ENCODE results near the gene CEP68. TPM values are rescaled to one million over a fixed set of nuclear protein-coding genes. Genes with fewer than 3 reads are reported as not detected.
"Not testable (repeated sequence)": the region's sequence is repeated elsewhere in the genome, so short reads cannot be mapped to it uniquely, and the experiment has no call there.

Gene CEP68
- polyA plus RNA-seq, 1 experiment: 11.7 TPM

GRCh38 chr2:65017335-65017734 lies 38.9 kb upstream of the CEP68 start:
- peaks cover 18% of the 10 kb centered on the region for H3K36me3 ChIP-seq (ENCODE audit: control insufficient read depth, insufficient read depth, low read length)
- H3K4me3 ChIP-seq (ENCODE audit: low read depth, low read length): no peak overlapping the region
- TF ChIP-seq CTCF (IDR thresholded peaks at IDR 0.05; ENCODE audit: insufficient read depth, low read depth, low read length): peak; percentile 18; the same call in 1 of the 2 replicates
- no peak for DNase-seq (ENCODE audit: low read depth)
- ChIA-PET POLR2A (no interaction called here), CTCF (interaction anchor here (0.9 kb wide), 1 partner anchor 99 kb away, joined by 3 read pairs; no protein-coding TSS in a partner anchor)
- no peaks in the 10 kb centered on the region for H3K27me3 ChIP-seq (ENCODE audit: control insufficient read depth, insufficient read depth, low read length)

- Histone ChIP-seq H3K36me3 (ENCODE audit: control insufficient read depth, insufficient read depth, low read length) (peaks cover 18% of the 10 kb centered on the region), H3K4me3 (ENCODE audit: low read depth, low read length) (no peak overlapping the region), H3K27me3 (ENCODE audit: control insufficient read depth, insufficient read depth, low read length) (no peaks in the 10 kb centered on the region)
- no peak for TF ChIP-seq CTCF (IDR thresholded peaks at IDR 0.05; ENCODE audit: insufficient read depth, low read depth, low read length)
- no peak for DNase-seq (ENCODE audit: low read depth)
- CTCF ChIA-PET: no interaction called here
- POLR2A ChIA-PET: no interaction called here
Observed at GRCh38 chr2:65018141-65018582, 38.1 kb upstream of the CEP68 start.

GRCh38 chr2:65019010-65019409 lies 37.2 kb upstream of the CEP68 start:
- POLR2A ChIA-PET: no interaction called here
- Histone ChIP-seq H3K36me3 (ENCODE audit: control insufficient read depth, insufficient read depth, low read length) (peaks cover 18% of the 10 kb centered on the region), H3K27me3 (ENCODE audit: control insufficient read depth, insufficient read depth, low read length) (no peaks in the 10 kb centered on the region), H3K4me3 (ENCODE audit: low read depth, low read length) (no peak overlapping the region)
- DNase-seq (ENCODE audit: low read depth): no peak
- CTCF ChIA-PET: no interaction called here
- TF ChIP-seq CTCF (IDR thresholded peaks at IDR 0.05; ENCODE audit: insufficient read depth, low read depth, low read length): no peak

GRCh38 chr2:65019675-65020195 lies 36.5 kb upstream of the CEP68 start:
- Histone ChIP-seq H3K4me3 (ENCODE audit: low read depth, low read length) (no peak overlapping the region), H3K27me3 (ENCODE audit: control insufficient read depth, insufficient read depth, low read length) (no peaks in the 10 kb centered on the region), H3K36me3 (ENCODE audit: control insufficient read depth, insufficient read depth, low read length) (peaks cover 16% of the 10 kb centered on the region)
- no peak for DNase-seq (ENCODE audit: low read depth)
- ChIA-PET POLR2A (no interaction called here), CTCF (interaction anchor here (0.8 to 1.0 kb wide), 2 partner anchors 12 to 23 kb away, joined by 3 read pairs; no protein-coding TSS in a partner anchor)
- TF ChIP-seq CTCF (IDR thresholded peaks at IDR 0.05; ENCODE audit: insufficient read depth, low read depth, low read length): no peak

- POLR2A ChIA-PET; H3K4me3 ChIP-seq (ENCODE audit: low read depth, low read length); H3K27me3 ChIP-seq (ENCODE audit: control insufficient read depth, insufficient read depth, low read length); DNase-seq (ENCODE audit: low read depth): not testable (repeated sequence)
- CTCF ChIA-PET: interaction anchor here (0.8 to 1.0 kb wide), 2 partner anchors 13 to 22 kb away, joined by 3 read pairs; no protein-coding TSS in a partner anchor
- peaks cover 16% of the 10 kb centered on the region for H3K36me3 ChIP-seq (ENCODE audit: control insufficient read depth, insufficient read depth, low read length)
Observed at GRCh38 chr2:65020251-65020650, 36.0 kb upstream of the CEP68 start.
